IPS-18c (cell line): ENCODE results near the gene ATP7B.

Experiments
- H3K4me3 ChIP-seq: 2 replicates; pipeline ENCODE4 v1.7.0; 2013; ENCODE audit warnings: low read depth, mild to moderate bottlenecking, low read length, moderate library complexity; ENCODE audit not compliant: insufficient read depth
- H3K9me3 ChIP-seq: one replicate; pipeline ENCODE4 v1.6.1; 2013; ENCODE audit warnings: mild to moderate bottlenecking, low read length, moderate library complexity; ENCODE audit not compliant: control insufficient read depth, insufficient read depth

The ATP7B gene

DNA sequence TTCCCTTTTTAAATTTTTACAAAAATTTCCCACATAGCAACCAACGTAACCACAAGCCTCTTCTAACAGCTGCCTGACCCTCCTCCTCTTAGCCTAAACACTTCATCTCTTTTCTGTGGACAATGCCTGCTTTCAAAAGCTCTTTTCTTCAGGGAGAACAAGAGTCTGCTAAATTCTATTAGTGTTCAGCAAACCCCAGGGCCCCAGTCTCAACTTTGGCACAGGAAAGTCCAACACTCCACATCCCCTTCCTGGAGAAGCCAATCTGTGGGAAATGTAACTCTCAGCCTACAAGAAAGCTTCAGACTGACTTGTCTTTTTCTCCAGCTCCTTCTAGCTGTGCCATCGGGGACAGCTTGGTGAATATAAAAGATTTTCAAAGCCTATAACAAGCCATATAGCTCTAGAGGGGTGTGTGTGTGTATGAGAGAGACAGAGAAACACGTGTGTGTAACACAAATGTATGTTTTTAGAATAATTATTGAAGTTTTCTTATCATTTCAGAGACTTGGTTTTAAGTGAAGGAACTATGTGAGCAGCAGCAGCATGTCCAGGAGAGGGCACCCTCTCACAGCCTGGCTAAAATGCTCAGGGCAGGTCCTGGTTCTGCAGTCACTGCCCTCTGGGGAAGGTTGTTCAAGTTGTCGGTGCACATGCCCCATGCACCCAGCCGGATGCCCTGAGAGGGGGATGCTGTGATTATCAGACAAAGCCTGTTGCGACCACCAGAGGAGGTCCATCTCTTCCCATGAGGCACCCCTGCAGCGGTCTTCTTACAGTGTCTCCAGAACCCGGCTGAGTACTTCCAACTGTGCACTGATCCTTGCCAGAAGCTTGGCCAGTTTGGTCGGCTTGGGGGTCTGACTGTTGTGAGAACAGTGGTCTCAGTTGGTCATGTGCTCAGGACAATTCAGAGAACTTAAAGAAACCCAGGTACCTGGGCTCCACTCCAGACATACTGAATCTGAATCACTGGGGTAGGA lies 115.1 kb downstream of the ATP7B start:
- no peak overlapping the region for H3K4me3 ChIP-seq
- peaks cover 2% of the 10 kb centered on the region for H3K9me3 ChIP-seq

DNA sequence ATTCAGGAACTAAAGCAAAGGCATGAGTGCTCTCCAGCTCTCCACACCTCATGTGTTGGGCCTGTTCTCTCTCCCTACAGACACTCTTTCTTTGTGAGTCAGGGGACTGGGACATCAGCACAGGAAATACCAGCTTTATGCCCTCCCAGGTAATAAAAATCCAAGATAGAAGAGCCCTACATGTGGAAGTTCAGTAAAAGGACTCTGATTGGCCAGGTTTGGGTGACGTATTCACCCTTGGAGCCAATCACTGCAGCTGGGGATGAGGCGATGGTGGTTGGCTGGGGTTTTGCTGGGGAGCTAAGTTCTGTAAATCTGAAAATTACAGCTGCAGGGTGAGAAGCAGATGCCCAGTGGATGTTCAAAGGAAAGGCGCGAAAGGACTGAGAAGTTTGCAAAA lies 117.0 kb downstream of the ATP7B start:
- no peak overlapping the region for H3K4me3 ChIP-seq
- H3K9me3 ChIP-seq, result peaks cover 2% of the 10 kb centered on the region

- Histone ChIP-seq H3K4me3 (no peak overlapping the region), H3K9me3 (peaks cover 2% of the 10 kb centered on the region)
Measured at GRCh38 chr13:51892657-51893056, 118.6 kb downstream of the ATP7B start.

GRCh38 chr13:51887468-51887867 lies 123.8 kb downstream of the ATP7B start:
- Histone ChIP-seq H3K4me3 (no peak overlapping the region), H3K9me3 (no peaks in the 10 kb centered on the region)

GRCh38 chr13:51885651-51886050 lies 125.6 kb downstream of the ATP7B start:
- no peaks in the 10 kb centered on the region for H3K9me3 ChIP-seq
- H3K4me3 ChIP-seq, result no peak overlapping the region

DNA sequence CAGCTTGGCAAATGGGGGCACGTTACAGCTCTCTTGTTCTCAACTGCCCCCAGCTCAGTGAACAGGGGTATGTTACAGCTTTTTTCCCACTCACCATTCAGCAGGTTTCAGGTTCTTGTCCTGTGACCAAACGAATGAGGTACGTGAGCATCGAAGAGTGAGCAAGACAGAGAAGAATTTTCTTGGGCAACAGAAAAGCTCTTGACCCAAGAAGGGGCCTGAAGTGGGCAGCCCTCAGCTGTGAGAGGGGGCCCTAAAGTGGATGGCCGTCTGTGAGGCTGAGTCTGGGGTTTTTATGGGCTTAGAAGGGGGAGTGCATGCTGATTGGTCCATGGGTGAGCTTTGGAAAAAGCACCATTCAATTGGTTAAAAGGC lies 128.0 kb downstream of the ATP7B start:
- no peak overlapping the region for H3K4me3 ChIP-seq
- no peaks in the 10 kb centered on the region for H3K9me3 ChIP-seq
